ENCODE measurements around the gene ALDOA.
"Not testable (repeated sequence)": the region's sequence is repeated elsewhere in the genome, so short reads cannot be mapped to it uniquely, and the experiment has no call there.

The ALDOA gene

DNA sequence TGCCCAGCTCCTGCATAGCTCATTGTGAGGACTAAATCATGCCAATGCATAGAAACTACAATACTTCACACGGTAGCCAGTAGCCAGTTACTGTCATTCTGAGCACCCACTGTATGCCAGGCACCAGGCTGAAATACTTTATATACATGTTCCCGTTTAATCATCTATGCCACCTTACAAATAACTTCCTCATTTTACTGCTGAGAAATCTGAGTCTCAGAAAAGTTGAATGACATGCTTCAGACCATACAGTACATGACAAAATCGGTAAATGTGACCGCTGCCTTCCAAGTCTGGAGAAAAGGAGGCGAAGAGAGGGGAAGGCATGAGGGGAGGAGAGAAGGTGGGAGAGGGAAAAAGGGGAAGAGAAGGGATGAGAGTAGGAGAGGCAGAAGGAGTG, 25.3 kb upstream of the ALDOA start:
- no peak for DNase-seq (ENCODE audit: low spot score)
- in situ Hi-C loops (cut with MboI; ENCODE audit: low sequenced_read_pairs, unreplicated experiment): no loop called here
- TF ChIP-seq, protein P1, sequence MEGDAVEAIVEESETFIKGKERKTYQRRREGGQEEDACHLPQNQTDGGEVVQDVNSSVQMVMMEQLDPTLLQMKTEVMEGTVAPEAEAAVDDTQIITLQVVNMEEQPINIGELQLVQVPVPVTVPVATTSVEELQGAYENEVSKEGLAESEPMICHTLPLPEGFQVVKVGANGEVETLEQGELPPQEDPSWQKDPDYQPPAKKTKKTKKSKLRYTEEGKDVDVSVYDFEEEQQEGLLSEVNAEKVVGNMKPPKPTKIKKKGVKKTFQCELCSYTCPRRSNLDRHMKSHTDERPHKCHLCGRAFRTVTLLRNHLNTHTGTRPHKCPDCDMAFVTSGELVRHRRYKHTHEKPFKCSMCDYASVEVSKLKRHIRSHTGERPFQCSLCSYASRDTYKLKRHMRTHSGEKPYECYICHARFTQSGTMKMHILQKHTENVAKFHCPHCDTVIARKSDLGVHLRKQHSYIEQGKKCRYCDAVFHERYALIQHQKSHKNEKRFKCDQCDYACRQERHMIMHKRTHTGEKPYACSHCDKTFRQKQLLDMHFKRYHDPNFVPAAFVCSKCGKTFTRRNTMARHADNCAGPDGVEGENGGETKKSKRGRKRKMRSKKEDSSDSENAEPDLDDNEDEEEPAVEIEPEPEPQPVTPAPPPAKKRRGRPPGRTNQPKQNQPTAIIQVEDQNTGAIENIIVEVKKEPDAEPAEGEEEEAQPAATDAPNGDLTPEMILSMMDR (IDR thresholded peaks at IDR 0.05; ENCODE audit: borderline replicate concordance, control extremely low read depth, extremely low read depth, insufficient read depth, missing control alignments): no peak

DNA sequence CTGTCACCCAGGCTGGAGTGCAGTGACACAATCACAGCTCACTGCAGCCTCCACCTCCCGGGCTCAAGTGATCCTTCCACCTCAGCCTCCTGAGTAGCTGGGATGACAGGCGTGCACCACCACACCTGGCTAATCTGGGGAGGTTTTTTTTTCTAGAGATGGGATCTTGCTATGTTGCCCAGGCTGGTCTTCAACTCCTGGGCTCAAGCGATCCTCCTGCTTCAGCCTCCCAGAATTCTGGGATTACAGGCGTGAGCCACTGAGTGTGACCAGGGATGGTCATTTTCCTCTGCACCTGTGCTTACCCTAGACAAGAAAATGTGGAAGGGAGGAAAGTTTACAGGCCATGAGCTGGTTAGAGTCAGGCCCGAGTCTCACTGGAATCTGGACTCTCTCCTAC, 24.9 kb upstream of the ALDOA start:
- DNase-seq (ENCODE audit: low spot score); in situ Hi-C loops (cut with MboI; ENCODE audit: low sequenced_read_pairs, unreplicated experiment): not testable (repeated sequence)

DNA sequence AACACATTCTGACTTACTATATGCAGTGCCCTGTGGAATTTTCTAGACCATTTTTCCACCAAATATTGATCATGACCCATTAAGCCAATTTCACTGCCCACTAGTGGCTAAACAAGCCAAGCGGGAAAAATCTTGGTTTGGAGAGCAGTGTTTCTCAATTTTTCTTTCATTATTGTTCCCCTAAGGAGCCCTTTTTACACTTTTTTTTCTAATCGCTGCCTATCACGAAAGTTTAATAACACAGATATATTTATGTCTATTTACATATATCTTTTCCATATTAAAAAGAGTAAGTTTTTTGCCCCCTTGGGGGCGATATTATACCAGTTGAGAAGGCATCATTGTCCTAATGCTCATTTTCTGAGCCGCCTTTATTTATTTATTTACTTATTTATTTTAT, 23.7 kb upstream of the ALDOA start:
- TF ChIP-seq, protein P1 (IDR thresholded peaks at IDR 0.05; ENCODE audit: borderline replicate concordance, control extremely low read depth, extremely low read depth, insufficient read depth, missing control alignments): no peak
- in situ Hi-C loops (cut with MboI; ENCODE audit: low sequenced_read_pairs, unreplicated experiment): no loop called here
- DNase-seq (ENCODE audit: low spot score): no peak

DNA sequence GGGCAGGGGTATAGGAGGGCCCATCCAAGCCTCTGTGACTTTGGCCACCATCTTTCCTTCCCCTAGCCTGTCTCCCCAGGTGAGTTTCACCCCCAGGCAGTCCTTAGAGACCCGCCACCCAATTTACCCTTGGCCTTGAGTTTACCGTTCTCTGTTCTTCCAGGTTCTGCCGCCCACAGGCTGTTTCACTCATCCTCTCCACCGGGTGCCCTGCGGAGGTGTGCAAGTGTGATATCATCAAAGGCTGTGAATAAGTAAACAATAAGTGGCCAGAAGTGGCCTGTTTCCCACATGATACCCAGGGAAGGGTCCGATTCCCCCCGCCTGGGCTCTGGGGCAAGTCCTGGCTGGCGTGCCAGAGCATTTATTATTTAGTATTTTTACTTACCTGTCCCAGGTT, 19.4 kb upstream of the ALDOA start:
- in situ Hi-C loops (cut with MboI; ENCODE audit: low sequenced_read_pairs, unreplicated experiment): no loop called here
- TF ChIP-seq, protein P1 (IDR thresholded peaks at IDR 0.05; ENCODE audit: borderline replicate concordance, control extremely low read depth, extremely low read depth, insufficient read depth, missing control alignments): no peak

DNA sequence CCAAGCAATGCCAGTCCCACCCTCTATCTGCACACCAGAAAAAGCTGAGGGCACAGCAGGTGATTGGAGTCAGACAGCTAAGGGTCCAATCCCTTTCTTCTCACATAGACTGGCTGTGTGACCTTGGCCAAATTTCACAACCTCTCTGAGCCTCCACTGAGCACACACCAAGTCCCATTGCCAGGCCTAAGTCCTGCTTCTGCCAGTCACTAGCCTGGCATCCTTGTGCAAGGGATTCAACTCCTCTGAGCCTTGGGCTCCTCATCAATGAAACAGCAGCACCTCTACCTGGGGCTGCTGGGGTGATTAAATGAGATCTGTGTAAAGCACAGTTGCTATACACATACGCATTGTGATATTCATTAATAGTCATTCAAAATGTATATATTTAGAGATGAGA, 19.0 kb upstream of the ALDOA start:
- in situ Hi-C loops (cut with MboI; ENCODE audit: low sequenced_read_pairs, unreplicated experiment): no loop called here
- TF ChIP-seq, protein P1 (IDR thresholded peaks at IDR 0.05; ENCODE audit: borderline replicate concordance, control extremely low read depth, extremely low read depth, insufficient read depth, missing control alignments): no peak
- DNase-seq (ENCODE audit: low spot score): no peak

More for the DNA sequence above, 19.4 kb upstream of the ALDOA start:
- DNase-seq (ENCODE audit: low spot score): no peak

DNA sequence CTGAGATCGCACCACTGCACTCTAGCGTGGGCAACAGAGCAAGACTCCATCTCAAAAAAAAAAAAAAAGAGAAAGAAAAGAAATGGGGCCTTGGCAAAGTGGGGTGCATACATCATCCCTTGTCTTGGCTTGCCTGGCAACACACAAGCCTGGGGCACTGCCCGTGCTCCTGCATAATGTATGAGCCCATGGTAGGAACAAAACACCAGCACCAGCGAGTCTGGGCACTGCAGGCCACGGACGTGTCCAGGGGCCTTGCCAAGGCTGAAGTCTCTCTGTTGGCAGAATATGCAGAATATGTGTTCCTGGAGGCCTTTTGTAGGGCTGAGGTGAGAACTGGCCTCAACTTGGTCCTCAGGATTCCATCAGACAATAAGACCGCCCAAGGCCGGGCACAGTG, 15.7 kb upstream of the ALDOA start:
- DNase-seq (ENCODE audit: low spot score): no peak
- in situ Hi-C loops (cut with MboI; ENCODE audit: low sequenced_read_pairs, unreplicated experiment): no loop called here
- TF ChIP-seq, protein P1 (IDR thresholded peaks at IDR 0.05; ENCODE audit: borderline replicate concordance, control extremely low read depth, extremely low read depth, insufficient read depth, missing control alignments): no peak

DNA sequence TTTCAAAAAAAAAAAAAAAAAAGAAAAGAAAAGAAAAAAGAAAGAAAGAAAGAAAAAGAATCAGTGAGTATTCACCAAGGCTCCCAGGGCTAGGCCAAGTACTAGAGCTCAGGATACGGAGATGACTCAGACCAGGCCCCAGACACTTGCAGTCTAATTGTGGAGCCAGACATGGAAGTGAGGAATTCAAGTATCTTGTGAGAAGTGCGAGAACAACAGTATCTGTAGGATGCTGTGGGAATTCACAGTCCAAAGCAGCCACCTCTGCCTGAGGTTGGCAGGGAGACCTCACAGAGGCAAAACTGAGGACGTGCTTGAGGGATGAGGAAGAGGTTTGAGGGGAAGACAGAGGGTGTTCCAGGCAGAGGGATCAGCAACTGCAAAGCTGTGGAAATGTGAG, 14.0 kb upstream of the ALDOA start:
- TF ChIP-seq, protein P1 (IDR thresholded peaks at IDR 0.05; ENCODE audit: borderline replicate concordance, control extremely low read depth, extremely low read depth, insufficient read depth, missing control alignments): no peak
- DNase-seq (ENCODE audit: low spot score): no peak
- in situ Hi-C loops (cut with MboI; ENCODE audit: low sequenced_read_pairs, unreplicated experiment): no loop called here

Measured in GM13976 (cell line).